Heart left ventricle (tissue), 13 donors: ENCODE results near the gene CCDC170.

Source experiments
- CTCF ChIP-seq, 12 donors: fragments of 200-600 bp; sonication (generic) in 4 of 12; IDR thresholded peaks; one replicate each; pipeline versions ENCODE4 v1.5.0 to v1.8.0; 2018 to 2022; ENCODE audit warnings: antibody characterized with exemption in 12 of 12, mild to moderate bottlenecking in 5 of 12
- POLR2A ChIP-seq, 2 donors: fragments of 450-650 bp; IDR thresholded peaks; one replicate each; pipeline ENCODE4 v1.6.1; 2017; ENCODE audit warnings: antibody characterized with exemption in 2 of 2, mild to moderate bottlenecking in 2 of 2, moderate library complexity in 2 of 2
- donor health status: ischemic (EF 13 %, LVEDD 7.1; RV severe dilation, severe dysfunction).
- donor health status: DM: no; HTN: yes; CAD: no.
- donor health status: DM: no; HTN: no; CAD: no.
- donor health status: ischemic (EF 25% LVEDD 6.9; RV normal size, moderate dysfunction).
- donor health status: ischemic (EF 25% LVEDD 5.7; RV mildly dilated, moderate dysfunction).
- donor health status: ischemic (EF 35%, LVEDD 5.7; RV mildly dilated, moderate dysfunction).
- donor health status: nonischemic (EF 11% LVEDD 7.7; RV severe dilation, severe dysfunction).
- donor health status: DM: yes; HTN: yes; CAD: no.
- donor health status: PGD.
- donor health status: ischemic (EF 29% LVEDD 5.4; RV normal size, mild dysfunction).
- donor health status: nonischemic (EF 23%, LVEDD 6.1; RV moderate dilation, normal function).

- TF ChIP-seq CTCF (IDR thresholded peaks at IDR 0.05) (no peak), POLR2A (IDR thresholded peaks at IDR 0.05) (no peak)
Measured at GRCh38 chr6:151661928-151662327, 168.1 kb downstream of the CCDC170 start.
